HG02623 (cell line): Measurements from ENCODE around the gene DLD.
"Not testable (repeated sequence)": the region's sequence is repeated elsewhere in the genome, so short reads cannot be mapped to it uniquely, and the experiment has no call there.

Experiments
- ATAC-seq: cut with Tn5 transposase; IDR thresholded peaks from one replicate; pipeline ENCODE4 v1.9.1; 2021; ENCODE audit warnings: moderate library complexity; ENCODE audit not compliant: unreplicated experiment

The DLD gene

DNA sequence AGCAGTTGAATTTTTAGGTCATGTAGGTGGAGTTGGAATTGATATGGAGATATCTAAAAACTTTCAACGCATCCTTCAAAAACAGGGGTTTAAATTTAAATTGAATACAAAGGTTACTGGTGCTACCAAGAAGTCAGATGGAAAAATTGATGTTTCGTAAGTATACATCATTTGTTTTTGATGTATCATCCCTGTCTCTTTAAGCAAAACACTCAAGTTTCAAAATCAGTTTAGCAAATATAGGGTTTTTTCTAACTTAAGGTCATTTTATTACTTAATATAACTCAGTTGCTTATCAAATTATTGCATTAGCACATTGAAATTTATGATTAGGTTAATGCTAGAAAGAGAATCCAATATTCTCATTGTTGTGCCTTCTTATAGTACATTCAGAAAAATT lies 24.6 kb downstream of the DLD start:
- no peak for ATAC-seq

DNA sequence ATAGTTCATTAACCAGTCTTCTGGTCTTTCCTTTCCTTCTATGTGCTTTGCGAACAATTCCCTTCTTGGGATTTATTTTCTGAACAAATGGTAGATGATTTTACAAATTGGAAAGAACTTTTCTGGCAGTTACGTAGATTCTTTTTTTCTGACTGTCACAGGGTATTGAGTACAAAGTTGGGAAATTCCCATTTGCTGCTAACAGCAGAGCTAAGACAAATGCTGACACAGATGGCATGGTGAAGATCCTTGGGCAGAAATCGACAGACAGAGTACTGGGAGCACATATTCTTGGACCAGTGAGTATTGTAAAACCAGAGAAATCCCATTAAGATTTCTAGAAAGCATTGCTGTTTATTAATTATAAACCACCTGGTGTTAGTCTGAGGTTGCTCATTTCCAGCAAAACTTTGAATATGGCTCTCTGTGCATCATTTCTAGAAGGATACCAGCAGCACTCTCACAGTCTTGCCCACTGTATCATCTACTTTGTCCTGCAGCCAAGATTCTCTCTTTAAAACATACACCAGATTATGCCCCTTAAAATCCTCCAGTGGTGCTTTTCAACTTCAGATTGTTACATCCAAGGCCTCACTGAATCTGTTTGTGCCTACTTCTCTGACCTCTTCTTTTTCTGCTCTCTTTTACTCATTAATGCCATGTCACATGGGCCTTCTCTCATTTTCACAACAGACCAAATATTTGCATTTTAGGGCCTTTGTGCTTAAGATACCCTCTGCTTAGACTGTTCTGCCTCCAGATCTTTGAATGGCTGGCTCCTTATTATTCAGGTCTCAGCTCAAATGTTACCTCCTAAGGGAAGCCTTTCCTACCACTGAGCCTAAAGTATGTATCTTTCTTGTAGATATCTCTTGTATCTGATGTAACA lies 27.0 kb downstream of the DLD start:
- peak; percentile 73 for ATAC-seq

GRCh38 chr7:107918948-107919347 lies 28.0 kb downstream of the DLD start:
- no peak for ATAC-seq

DNA sequence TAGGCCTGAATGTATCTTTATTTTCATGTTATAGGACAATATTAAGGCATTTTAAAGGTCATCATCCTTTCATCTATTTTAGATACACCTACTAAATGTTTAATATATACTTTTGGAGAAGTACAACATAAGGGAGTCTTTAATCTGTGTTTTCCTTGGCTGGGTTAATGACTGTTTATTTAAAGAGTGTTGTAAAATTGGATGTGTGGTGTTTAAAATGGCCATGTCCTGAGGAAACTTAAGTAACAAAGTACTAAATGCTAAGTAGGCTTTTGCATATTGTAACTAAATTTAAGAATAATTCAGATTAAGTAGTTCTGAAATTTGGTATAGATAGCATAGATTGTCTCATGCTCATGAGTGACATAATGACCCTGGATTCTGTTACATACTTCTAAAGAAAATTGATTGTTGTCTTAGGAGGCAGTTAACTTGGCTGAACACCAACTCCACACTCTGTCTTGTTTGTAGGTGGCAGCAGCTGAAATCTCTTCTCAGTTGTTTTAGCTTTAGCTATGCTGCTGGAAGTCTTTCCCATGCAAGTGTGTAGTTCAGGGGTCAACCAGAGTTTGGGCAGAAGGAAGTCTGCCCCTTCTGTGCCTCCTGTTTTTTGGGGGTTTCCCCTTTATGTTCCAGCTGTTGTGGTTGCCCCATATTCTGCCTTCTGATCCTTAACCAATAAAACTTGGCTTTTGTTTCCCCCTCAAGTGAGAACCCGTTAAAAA lies 29.2 kb downstream of the DLD start:
- ATAC-seq, result no peak

DNA sequence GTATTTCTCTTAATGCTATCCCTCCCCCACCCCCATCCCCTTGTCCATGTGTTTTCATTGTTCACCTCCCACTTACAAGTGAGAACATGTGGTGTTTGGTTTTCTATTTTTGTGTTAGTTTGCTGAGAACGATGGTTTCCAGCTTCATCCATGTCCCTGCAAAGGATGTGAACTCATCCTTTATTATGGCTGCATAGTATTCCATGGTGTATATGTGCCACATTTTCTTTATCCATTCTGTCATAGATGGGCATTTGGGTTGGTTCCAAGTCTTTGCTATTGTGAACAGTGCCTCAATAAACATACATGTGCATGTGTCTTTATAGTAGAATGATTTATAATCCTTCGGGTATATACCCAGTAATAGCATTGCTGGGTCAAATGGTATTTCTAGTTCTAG lies 30.8 kb downstream of the DLD start:
- ATAC-seq, result not testable (repeated sequence)

DNA sequence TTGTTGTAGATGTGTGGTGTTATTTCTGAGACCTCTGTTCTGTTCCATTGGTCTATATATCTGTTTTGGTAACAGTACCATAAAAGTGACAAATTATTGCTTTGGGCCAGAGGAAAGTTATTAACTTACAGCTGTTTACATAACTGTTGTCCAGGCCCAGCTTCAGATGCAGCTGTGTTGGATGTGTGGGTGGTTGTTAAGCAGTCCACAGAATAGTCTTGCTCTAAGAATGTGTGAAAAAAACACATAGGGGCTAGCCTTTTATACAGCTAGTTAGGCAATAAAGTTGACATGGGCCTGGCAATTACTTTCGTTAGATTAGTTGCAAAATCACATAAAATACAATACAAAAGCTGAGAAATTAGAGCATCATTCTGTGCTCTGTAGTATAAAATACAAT lies 31.9 kb downstream of the DLD start:
- no peak for ATAC-seq

- peak; percentile 90 for ATAC-seq
Measured at GRCh38 chr7:107924841-107925504, 34.0 kb downstream of the DLD start.

GRCh38 chr7:107926481-107926880 lies 35.5 kb downstream of the DLD start:
- ATAC-seq, result no peak

DNA sequence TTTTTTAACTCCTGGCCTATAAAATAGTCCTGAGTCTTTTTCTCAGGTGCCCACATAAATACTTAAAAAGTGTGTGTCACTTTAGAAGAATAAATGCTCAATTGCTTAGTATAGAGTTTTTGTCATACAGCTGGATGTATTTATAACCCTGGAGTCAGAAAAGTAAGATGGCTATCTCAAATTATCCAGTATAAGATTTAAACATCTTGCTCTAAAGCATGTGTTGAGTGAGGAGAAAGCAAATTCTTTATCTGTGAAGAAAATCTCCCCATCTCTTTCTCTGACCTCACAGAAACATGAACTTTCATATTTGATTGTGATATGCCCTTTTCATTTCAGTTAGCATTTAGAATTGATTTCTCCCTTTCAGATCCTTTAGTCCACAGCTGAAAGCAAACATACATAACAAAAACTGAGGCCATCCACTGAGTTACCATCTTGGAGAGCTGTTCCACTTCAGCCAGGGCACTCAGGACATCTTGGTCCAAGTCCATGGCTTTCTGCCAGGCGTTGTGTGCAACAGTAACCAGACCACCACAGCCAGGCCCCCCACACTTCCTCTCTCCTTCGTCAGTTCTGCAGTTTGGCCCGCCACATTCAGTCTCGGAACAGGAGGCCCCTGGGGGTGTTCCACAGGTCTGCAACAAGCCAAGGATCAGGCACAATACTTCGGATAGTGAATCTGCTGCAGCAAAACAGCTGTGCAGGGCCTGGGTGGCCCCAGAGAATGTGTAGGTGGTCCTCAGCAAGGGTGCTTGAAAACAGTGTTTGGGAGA lies 40.9 kb downstream of the DLD start:
- ATAC-seq, result no peak

DNA sequence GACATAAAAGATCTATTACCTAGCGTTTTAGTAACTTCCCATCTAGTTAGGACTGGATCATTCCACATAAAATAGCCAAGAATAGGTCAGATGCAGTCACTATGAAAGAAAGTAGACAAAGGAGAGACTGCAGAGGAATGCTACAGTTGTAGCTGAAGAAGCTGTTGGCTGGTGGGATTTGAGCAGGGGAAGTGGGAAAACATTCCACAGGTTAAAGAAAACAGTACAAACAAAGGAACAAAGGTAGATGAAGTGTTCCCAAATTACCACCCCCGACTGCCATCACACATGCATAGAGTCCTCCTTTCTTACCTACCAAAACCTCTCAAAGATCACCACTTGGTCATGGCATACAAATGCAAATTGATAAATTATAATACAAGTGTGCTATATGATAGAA lies 41.8 kb downstream of the DLD start:
- ATAC-seq, result no peak

- ATAC-seq, result no peak
Measured at GRCh38 chr7:107933386-107934013, 42.5 kb downstream of the DLD start.

- no peak for ATAC-seq
Measured at GRCh38 chr7:107934991-107935770, 44.2 kb downstream of the DLD start.

DNA sequence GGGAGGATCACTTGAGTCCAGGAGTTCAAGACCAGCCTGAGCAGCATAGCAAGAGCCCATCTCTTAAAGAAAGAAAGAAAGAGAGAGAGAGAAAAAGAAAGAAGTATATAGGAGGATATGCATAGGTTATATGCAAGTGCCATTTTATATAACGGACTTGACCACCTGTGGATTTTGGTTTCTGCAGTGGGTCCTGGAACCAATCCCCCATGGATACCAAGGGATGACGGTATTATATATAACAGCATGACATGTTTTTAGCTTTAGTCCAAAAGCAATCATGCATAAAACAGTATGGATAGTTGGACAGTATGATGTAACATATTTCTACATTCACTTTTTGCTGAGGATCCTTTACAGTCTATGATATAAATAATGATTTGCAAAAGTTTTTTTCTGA lies 45.3 kb downstream of the DLD start:
- ATAC-seq, result no peak

- ATAC-seq, result no peak
Measured at GRCh38 chr7:107937531-107937930, 46.5 kb downstream of the DLD start.

DNA sequence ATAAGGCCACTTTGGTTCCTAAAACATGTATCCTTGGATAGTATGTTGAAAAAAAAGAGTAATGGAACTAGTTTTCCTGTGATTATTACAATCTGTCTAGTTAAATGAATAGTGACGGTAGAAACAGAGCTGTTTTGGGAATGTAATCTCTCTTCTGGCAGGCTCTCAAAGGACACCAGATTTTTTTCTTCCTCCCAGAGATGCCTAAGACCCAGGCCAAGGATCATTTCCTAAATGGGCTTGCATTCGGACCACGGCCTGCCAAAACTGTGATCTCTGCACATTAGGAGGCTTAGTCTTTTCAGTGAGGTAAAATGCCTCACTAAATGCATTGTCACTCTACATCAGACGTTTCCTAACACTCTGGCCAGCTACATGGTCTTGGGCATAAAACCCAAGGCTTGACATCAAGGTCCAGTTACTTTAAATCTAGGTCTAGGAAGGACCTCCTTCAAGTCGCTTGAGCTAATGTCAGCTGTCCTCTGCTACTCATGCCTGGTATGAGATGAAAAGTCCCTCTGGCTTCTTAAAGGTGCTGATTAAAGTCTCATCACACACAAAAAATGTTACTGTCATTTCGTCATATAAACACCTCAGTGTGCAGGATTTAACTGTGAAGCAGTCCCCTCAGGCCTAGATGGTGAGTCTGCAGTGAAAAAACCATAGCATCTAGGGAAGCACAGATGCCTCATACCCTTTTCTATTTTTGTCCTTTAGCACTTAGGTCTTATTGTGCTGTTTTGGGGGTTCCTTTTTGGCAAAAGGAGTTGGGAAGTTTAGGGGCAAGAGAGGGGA lies 47.7 kb downstream of the DLD start:
- no peak for ATAC-seq

DNA sequence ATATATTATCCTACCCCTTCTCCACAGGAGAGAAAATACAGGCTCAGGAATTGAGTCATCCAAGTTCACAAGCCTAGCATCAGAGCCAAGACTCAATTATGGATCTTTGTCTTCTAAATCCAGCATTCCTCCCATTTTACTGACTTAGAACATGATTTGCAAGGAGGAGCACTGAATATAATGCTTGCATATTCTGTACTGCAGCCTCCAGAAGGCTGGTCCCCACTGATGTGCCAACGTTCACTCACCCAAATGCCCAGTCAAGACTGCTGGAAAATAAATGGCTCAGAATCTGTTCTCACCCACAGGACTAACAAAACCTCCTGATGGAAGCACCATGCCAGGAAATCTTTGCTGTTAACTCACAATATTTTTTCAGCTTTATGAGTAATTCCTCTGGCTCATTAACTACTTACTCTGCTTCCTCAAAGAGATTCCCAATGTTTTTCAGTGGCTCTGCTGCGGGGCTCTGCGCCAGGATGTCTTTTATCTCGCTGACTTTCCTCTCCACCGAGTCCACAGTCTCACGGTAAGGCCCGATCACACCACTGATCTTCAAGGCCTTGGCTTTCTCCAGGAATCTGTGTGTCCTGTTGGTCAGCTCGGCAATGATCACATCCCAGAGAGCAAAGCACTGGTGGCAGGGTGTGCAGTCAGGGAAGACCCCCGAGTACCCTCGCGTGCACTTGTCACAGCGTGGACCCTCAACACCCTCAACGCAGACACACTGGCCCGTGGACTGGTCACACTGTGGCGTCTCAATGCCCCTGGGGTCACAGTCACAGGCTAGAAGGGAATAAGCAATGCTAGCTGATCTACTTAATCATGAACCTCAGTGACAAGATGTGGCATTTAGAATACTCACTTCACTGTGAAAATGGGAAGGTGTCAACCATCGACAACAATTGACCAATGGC lies 48.8 kb downstream of the DLD start:
- no peak for ATAC-seq

- no peak for ATAC-seq
Measured at GRCh38 chr7:107940951-107941350, 50.0 kb downstream of the DLD start.

DNA sequence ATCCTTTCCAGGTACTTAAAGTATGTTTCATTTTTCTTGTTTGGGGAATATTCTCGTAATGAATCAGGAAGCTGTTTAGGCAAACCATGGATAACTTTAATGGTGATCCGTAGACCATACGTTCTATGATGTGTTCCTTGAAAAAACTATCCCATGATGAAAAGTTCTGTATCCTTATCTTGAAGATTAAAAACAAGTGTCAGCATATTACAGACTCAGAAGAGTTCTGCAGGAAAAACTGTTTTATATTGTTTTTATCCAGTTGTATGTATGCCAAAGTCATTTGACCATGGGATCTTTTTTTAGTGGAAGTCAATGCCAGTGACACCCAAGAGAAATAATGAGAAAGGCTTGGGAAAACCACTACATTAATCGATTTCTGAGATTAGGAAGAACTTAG lies 52.0 kb downstream of the DLD start:
- no peak for ATAC-seq
